ENCODE results near the gene ATP2B2.

ATP2B2 gene

GRCh38 chr3:10528046-10528445 lies 22.7 kb upstream of the ATP2B2 start:
- no peak for DNase-seq

GRCh38 chr3:10527295-10528001 lies 22.1 kb upstream of the ATP2B2 start:
- no peak for DNase-seq

GRCh38 chr3:10526366-10526765 lies 21.0 kb upstream of the ATP2B2 start:
- no peak for DNase-seq

GRCh38 chr3:10524799-10525301 lies 19.5 kb upstream of the ATP2B2 start:
- no peak for DNase-seq

GRCh38 chr3:10524270-10524669 lies 18.9 kb upstream of the ATP2B2 start:
- DNase-seq, result no peak

- no peak for DNase-seq
These were observed 18.2 kb upstream of the ATP2B2 start for GRCh38 chr3:10523561-10523960.

- DNase-seq, result no peak
These were observed 17.4 kb upstream of the ATP2B2 start for GRCh38 chr3:10522646-10523303.

GRCh38 chr3:10521772-10522441 lies 16.5 kb upstream of the ATP2B2 start:
- no peak for DNase-seq

- no peak for DNase-seq
These were observed 14.7 kb upstream of the ATP2B2 start for GRCh38 chr3:10520072-10520471.

GRCh38 chr3:10519236-10519635 lies 13.8 kb upstream of the ATP2B2 start:
- no peak for DNase-seq

- no peak for DNase-seq
These were observed 13.2 kb upstream of the ATP2B2 start for GRCh38 chr3:10518506-10519150.

GRCh38 chr3:10517627-10518026 lies 12.2 kb upstream of the ATP2B2 start:
- DNase-seq, result no peak

GRCh38 chr3:10516544-10517452 lies 11.4 kb upstream of the ATP2B2 start:
- no peak for DNase-seq

- DNase-seq, result no peak
These were observed 10.6 kb upstream of the ATP2B2 start for GRCh38 chr3:10515884-10516495.

- DNase-seq, result no peak
These were observed 10.0 kb upstream of the ATP2B2 start for GRCh38 chr3:10515396-10515795.

GRCh38 chr3:10514407-10515069 lies 9.2 kb upstream of the ATP2B2 start:
- DNase-seq, result no peak

- DNase-seq, result no peak
These were observed 7.9 kb upstream of the ATP2B2 start for GRCh38 chr3:10513306-10513705.

- no peak for DNase-seq
These were observed 7.3 kb upstream of the ATP2B2 start for GRCh38 chr3:10512687-10513086.

GRCh38 chr3:10511809-10512494 lies 6.6 kb upstream of the ATP2B2 start:
- no peak for DNase-seq

- no peak for DNase-seq
These were observed 5.5 kb upstream of the ATP2B2 start for GRCh38 chr3:10510743-10511432.
